Uterus (tissue), 4 donors: ENCODE measurements around the gene GLP2R. TPM values are rescaled to one million over a fixed set of nuclear protein-coding genes. Genes with fewer than 3 reads are reported as not detected.

ENCODE experiments used
- DNase-seq, 2 donors: peaks; one replicate each; pipeline ENCODE4 v3.0.0-alpha.2; 2019 to 2020
- H3K27ac ChIP-seq, 2 donors: fragments of 200-600 bp; sonication (generic); 1 replicate in 1 of 2; 2 replicates in 1 of 2; pipeline ENCODE4 v1.5.1; 2016 to 2018
- H3K27me3 ChIP-seq, 2 donors: fragments of 200-600 bp; sonication (generic); one replicate each; pipeline ENCODE4 v1.5.1; 2018 to 2019; ENCODE audit warnings: control low read depth in 1 of 2
- H3K36me3 ChIP-seq, 2 donors: fragments of 200-600 bp; sonication (generic); one replicate each; pipeline ENCODE4 v1.5.1; 2019; ENCODE audit warnings: control low read depth in 1 of 2
- H3K4me1 ChIP-seq, 2 donors: fragments of 200-600 bp; sonication (generic); one replicate each; pipeline ENCODE4 v1.5.1; 2018 to 2019; ENCODE audit warnings: control low read depth in 1 of 2
- H3K4me3 ChIP-seq, 2 donors: fragments of 200-600 bp; sonication (generic); 1 replicate in 1 of 2; 2 replicates in 1 of 2; pipeline ENCODE4 v1.5.1; 2018 to 2019; ENCODE audit warnings: mild to moderate bottlenecking in 1 of 2
- H3K9me3 ChIP-seq, 2 donors: fragments of 200-600 bp; sonication (generic); one replicate each; pipeline ENCODE4 v1.5.1; 2019; ENCODE audit warnings: control low read depth in 1 of 2
- CTCF ChIP-seq, 4 experiments: fragments of 200-600 bp in 2 of 4; fragments of 450-650 bp in 2 of 4; sonication (generic) in 2 of 4; IDR thresholded peaks; one replicate each; pipeline ENCODE4 v1.5.1; 2016 to 2019; ENCODE audit warnings: antibody characterized with exemption in 4 of 4, mild to moderate bottlenecking in 2 of 4, moderate library complexity in 1 of 4
- POLR2A ChIP-seq, 2 donors: fragments of 450-650 bp; IDR thresholded peaks; one replicate each; pipeline ENCODE4 v1.6.1; 2016; ENCODE audit warnings: antibody characterized with exemption in 2 of 2, mild to moderate bottlenecking in 1 of 2, moderate library complexity in 1 of 2
- intact Hi-C: fragments of 100-400 bp; cut with DNase I; formaldehyde crosslinking; loops from one replicate; pipeline ENCODE4 v1.15.1; 2023; ENCODE audit warnings: low total_unique reads
- total RNA-seq, 4 donors: library from RNA; depleted of rRNA in 3 of 4; stranded (reverse); fragments of >200 nt in 3 of 4; gene quantifications; one replicate each; pipeline versions ENCODE4 v1.1.0 to v1.2.4, GENCODE V29; 2014 to 2023
- donor health status: DM: yes; HTN: yes; CAD: no.

GLP2R gene
- total RNA-seq, 4 donors from 2014 or later: under 0.01 to 12.7 (median 0.43) TPM

- Histone ChIP-seq H3K36me3 (no peaks in the 10 kb centered on the region), H3K9me3 (no peaks in the 10 kb centered on the region), H3K27me3 (no peaks in the 10 kb centered on the region), H3K27ac (no peak overlapping the region), H3K4me3 (no peak overlapping the region), H3K4me1 (no peaks in the 10 kb centered on the region)
- DNase-seq: no peak
- TF ChIP-seq POLR2A (IDR thresholded peaks at IDR 0.05) (no peak), CTCF (IDR thresholded peaks at IDR 0.05) (no peak)
- intact Hi-C loops: no loop called here
Observed at GRCh38 chr17:9784544-9784943, 41.2 kb upstream of the GLP2R start.

- H3K9me3 ChIP-seq: no peaks in the 10 kb centered on the region
- no peak for DNase-seq
- no peak overlapping the region for H3K4me3 ChIP-seq
- intact Hi-C loops: no loop called here
- no peaks in the 10 kb centered on the region for H3K36me3 ChIP-seq
- no peaks in the 10 kb centered on the region for H3K27me3 ChIP-seq
- no peak for TF ChIP-seq POLR2A (IDR thresholded peaks at IDR 0.05)
- TF ChIP-seq CTCF (IDR thresholded peaks at IDR 0.05): no peak
- no peak overlapping the region for H3K27ac ChIP-seq
- H3K4me1 ChIP-seq: no peaks in the 10 kb centered on the region
Observed at GRCh38 chr17:9788601-9789000, 37.1 kb upstream of the GLP2R start.

- intact Hi-C loops: no loop called here
- H3K27ac ChIP-seq: no peak overlapping the region
- no peaks in the 10 kb centered on the region for H3K36me3 ChIP-seq
- no peak for TF ChIP-seq POLR2A (IDR thresholded peaks at IDR 0.05)
- no peak for TF ChIP-seq CTCF (IDR thresholded peaks at IDR 0.05)
- H3K4me3 ChIP-seq: no peak overlapping the region
- H3K4me1 ChIP-seq: no peaks in the 10 kb centered on the region
- no peak for DNase-seq
- no peaks in the 10 kb centered on the region for H3K9me3 ChIP-seq
- H3K27me3 ChIP-seq: no peaks in the 10 kb centered on the region
Observed at GRCh38 chr17:9790316-9790715, 35.4 kb upstream of the GLP2R start.

GRCh38 chr17:9790889-9791876, 34.5 kb upstream of the GLP2R start, which contains the start of gene DHRS7C:
Gene DHRS7C (minus strand): TSS chr17:9791592. CDS start chr17:9791284, 308 bp downstream.
- intact Hi-C loops: no loop called here
- H3K4me3 ChIP-seq: no peak within 1 kb of the TSS
- DNase-seq: peak in 1 of 2 donors; percentile 50

More at GRCh38 chr17:9790889-9791876, 34.5 kb upstream of the GLP2R start, which contains the start of gene DHRS7C:
- peak within 1 kb of the TSS in 1 of 2 donors; percentile 44 for H3K27ac ChIP-seq
- H3K36me3 ChIP-seq: no peaks in the 10 kb centered on the region
- H3K27me3 ChIP-seq: no peaks in the 10 kb centered on the region
- H3K9me3 ChIP-seq: no peaks in the 10 kb centered on the region
- TF ChIP-seq POLR2A (IDR thresholded peaks at IDR 0.05): no peak
- peak in 1 of 4 experiments; percentile 4 for TF ChIP-seq CTCF (IDR thresholded peaks at IDR 0.05)
- H3K4me1 ChIP-seq: no peaks in the 10 kb centered on the region
